GM10248 (cell line): ENCODE measurements around the gene KRTAP12-4.
"Not testable (repeated sequence)": the region's sequence is repeated elsewhere in the genome, so short reads cannot be mapped to it uniquely, and the experiment has no call there.

Experiments used
- CTCF ChIA-PET: fragments of 300-600 bp; sonication (Branson Sonifier 250); formaldehyde crosslinking; extraction: SDS; loops from one replicate; lab custom pipeline; 2021; ENCODE audit warnings: antibody characterized with exemption; lab: Yijun Ruan, JAX
- POLR2A ChIA-PET: fragments of 350-650 bp; sonication (Branson Sonifier 250); formaldehyde crosslinking; extraction: SDS; loops from one replicate; lab custom pipeline; 2020; ENCODE audit warnings: antibody characterized with exemption; lab: Yijun Ruan, JAX
- DNase-seq: peaks from one replicate; pipeline ENCODE4 v3.0.0; 2012; ENCODE audit errors: extremely low spot score
- CTCF ChIP-seq: IDR thresholded peaks from 2 replicates; pipeline ENCODE4 v1.5.1; 2012; ENCODE audit warnings: mild to moderate bottlenecking, low read depth; ENCODE audit errors: extremely low read depth, missing control alignments, control extremely low read depth

KRTAP12-4 gene

GRCh38 chr21:44630440-44630839 is 24.0 kb downstream of the KRTAP12-4 start:
- no peak for TF ChIP-seq CTCF

DNA sequence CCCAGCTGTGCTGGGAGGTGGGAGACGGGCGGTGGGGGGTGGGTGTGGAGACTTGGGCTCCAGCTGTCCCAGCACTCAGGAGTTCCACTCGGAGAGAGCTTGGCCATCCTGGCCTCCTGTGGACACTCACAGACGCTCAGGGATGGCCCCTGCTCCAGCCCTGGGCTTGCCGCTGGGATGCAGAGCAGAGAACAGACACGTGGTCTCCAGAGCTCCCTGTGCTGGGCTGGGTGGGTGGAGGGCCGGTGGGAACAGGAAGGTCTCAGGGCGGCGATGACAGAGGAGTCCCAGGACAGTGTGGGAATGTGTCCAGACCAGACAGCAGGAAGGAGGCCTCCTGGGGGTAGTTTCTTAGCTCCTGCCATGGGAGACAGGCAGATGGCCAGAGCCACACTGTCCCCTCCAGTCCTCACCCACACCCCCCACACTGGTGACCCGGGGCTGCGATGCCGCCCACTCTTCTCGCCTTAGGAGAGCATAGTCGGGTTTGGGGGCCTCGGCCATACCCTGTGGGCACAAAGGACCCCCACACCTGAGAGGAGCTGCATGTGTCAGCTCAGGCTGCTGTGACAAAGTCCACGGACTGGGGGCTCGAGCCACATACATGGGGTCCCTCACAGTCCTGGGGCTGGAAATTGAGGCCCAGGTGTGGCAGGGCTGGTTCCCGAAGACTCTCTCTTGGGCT is 25.6 kb downstream of the KRTAP12-4 start:
- ChIA-PET CTCF (no interaction called here), POLR2A (no interaction called here)
- DNase-seq, result no peak
- TF ChIP-seq CTCF, result no peak

More at GRCh38 chr21:44630440-44630839, 24.0 kb downstream of the KRTAP12-4 start:
- DNase-seq, result no peak
- ChIA-PET POLR2A (no interaction called here), CTCF (no interaction called here)

DNA sequence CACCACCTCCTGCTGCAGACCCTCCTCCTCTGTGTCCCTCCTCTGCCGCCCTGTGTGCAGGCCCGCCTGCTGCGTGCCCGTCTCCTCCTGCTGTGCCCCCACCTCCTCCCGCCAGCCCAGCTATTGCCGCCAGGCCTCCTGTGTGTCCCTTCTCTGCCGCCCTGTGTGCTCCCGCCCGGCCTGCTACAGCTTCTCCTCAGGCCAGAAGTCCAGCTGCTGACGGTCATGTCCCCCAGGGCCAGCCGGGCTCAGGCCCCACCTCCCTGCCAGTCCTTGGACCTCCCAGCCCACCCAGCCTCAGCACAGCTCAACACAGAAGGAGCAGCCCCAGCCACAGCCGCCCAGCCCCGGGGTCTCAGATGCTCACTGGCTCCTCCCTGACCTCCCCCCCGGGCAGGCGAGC is 26.6 kb downstream of the KRTAP12-4 start:
- DNase-seq, POLR2A ChIA-PET, CTCF ChIA-PET: not testable (repeated sequence)

- CTCF ChIA-PET, POLR2A ChIA-PET, DNase-seq: not testable (repeated sequence)
Observed at GRCh38 chr21:44627181-44627822, 27.2 kb downstream of the KRTAP12-4 start.

DNA sequence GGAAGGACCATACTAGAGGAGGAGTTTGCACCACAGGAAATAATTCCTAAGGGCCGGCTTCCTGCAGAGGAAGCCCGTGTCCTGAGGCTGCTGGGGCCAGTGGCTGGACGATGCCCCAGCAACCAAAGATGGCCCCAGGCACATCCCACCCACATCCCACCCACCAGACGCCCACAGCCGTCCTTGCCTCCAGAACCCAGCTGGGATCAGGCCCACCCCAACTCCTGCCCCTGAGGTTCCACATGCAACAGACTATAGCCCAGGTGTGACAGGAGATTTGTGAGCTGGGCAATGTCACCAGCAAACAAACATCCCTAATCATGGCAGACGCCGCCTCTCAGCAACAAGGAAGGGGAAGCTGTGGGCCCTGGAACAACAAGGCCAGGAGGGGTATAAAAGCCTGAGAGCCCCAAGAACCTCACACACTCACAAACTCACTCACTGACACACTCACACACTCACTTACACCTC is 27.8 kb downstream of the KRTAP12-4 start, which contains the start of gene KRTAP10-9:
Gene KRTAP10-9, plus strand, starts transcription at position 421 of the 471 bp plus-strand sequence. CDS start 79 bp downstream, outside the sequence.
- no peak for DNase-seq
- CTCF ChIA-PET, result no interaction called here
- no peak for TF ChIP-seq CTCF
- POLR2A ChIA-PET, result no interaction called here

GRCh38 chr21:44626262-44626661 is 28.2 kb downstream of the KRTAP12-4 start:
- DNase-seq, result no peak
- POLR2A ChIA-PET, result no interaction called here

DNA sequence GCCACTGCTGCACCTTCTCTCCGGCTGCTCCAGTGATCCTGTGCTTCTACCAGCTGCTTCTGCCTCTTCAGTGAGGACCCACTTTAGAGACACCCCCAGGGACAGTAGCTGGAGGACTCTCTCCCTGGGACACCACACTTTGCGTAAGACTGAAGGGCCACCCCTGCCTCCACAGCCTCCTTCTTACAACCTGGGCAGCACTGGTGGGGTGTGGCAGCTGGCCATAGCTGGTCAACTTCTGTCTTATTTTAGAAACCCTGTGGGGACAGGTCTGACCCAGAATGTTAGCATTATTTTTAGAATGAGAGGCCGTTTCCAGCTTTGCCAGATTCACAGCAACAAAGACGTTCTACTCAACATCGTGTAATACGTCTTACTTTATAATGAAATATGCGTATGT is 28.7 kb downstream of the KRTAP12-4 start:
- DNase-seq, result no peak
- CTCF ChIA-PET, result no interaction called here
- POLR2A ChIA-PET, result no interaction called here
- no peak for TF ChIP-seq CTCF

More at GRCh38 chr21:44626262-44626661, 28.2 kb downstream of the KRTAP12-4 start:
- CTCF ChIA-PET, result no interaction called here
- TF ChIP-seq CTCF, result no peak
